ENCODE data around the gene ATP6V1G1. TPM values are rescaled to one million over a fixed set of nuclear protein-coding genes. Genes with fewer than 3 reads are reported as not detected.

The ATP6V1G1 gene
- 161 TPM for total RNA-seq

GRCh38 chr9:114587345-114588202 lies at the start of gene ATP6V1G1:
ATP6V1G1 (plus strand) TSS chr9:114587769; CDS start chr9:114587839, 70 bp downstream.
- H3K27me3 ChIP-seq: no peaks in the 10 kb centered on the region
- H3K27ac ChIP-seq: peak within 1 kb of the TSS; percentile 93
- peaks cover 0 to 3% of the 10 kb centered on the region in 2 donors for H3K36me3 ChIP-seq
- peak; percentile 98 to 99 for DNase-seq (ENCODE audit: extremely low spot score in 2 of 2)
- no peaks in the 10 kb centered on the region for H3K9me3 ChIP-seq
- H3K4me3 ChIP-seq: peak within 1 kb of the TSS; percentile 90 to 97
- TF ChIP-seq POLR2A (IDR thresholded peaks at IDR 0.05) (peak; percentile 41 to 87), CTCF (IDR thresholded peaks at IDR 0.05) (no peak), POLR2AphosphoS5 (IDR thresholded peaks at IDR 0.05; ENCODE audit: insufficient read depth in 1 of 2, low read depth in 1 of 2) (peak; percentile 98)
- intact Hi-C loops (cut with DNase I): no loop called here
- H3K4me1 ChIP-seq: peaks cover 42% of the 10 kb centered on the region

GRCh38 chr9:114538241-114538640 lies 49.3 kb upstream of the ATP6V1G1 start:
- Histone ChIP-seq H3K9me3 (no peaks in the 10 kb centered on the region), H3K4me1 (no peaks in the 10 kb centered on the region), H3K4me3 (no peak overlapping the region), H3K36me3 (no peaks in the 10 kb centered on the region), H3K27ac (no peak overlapping the region), H3K27me3 (no peaks in the 10 kb centered on the region)
- intact Hi-C loops (cut with DNase I): no loop called here
- no peak for DNase-seq (ENCODE audit: extremely low spot score in 2 of 2)
- TF ChIP-seq POLR2A (IDR thresholded peaks at IDR 0.05) (no peak), CTCF (IDR thresholded peaks at IDR 0.05) (no peak), POLR2AphosphoS5 (IDR thresholded peaks at IDR 0.05; ENCODE audit: insufficient read depth in 1 of 2, low read depth in 1 of 2) (no peak)

GRCh38 chr9:114539701-114540380 lies 47.7 kb upstream of the ATP6V1G1 start:
- TF ChIP-seq POLR2AphosphoS5 (IDR thresholded peaks at IDR 0.05; ENCODE audit: insufficient read depth in 1 of 2, low read depth in 1 of 2): no peak
- intact Hi-C loops (cut with DNase I): no loop called here

GRCh38 chr9:114545055-114545454 lies 42.5 kb upstream of the ATP6V1G1 start:
- Histone ChIP-seq H3K27me3 (no peaks in the 10 kb centered on the region), H3K9me3 (no peaks in the 10 kb centered on the region), H3K4me1 (no peaks in the 10 kb centered on the region), H3K27ac (no peak overlapping the region), H3K36me3 (no peaks in the 10 kb centered on the region), H3K4me3 (no peak overlapping the region)
- DNase-seq (ENCODE audit: extremely low spot score in 2 of 2): no peak
- TF ChIP-seq CTCF (IDR thresholded peaks at IDR 0.05): no peak
- intact Hi-C loops (cut with DNase I): no loop called here

More at GRCh38 chr9:114539701-114540380, 47.7 kb upstream of the ATP6V1G1 start:
- Histone ChIP-seq H3K9me3 (no peaks in the 10 kb centered on the region), H3K27me3 (no peaks in the 10 kb centered on the region), H3K4me1 (no peaks in the 10 kb centered on the region), H3K4me3 (no peak overlapping the region), H3K27ac (no peak overlapping the region), H3K36me3 (no peaks in the 10 kb centered on the region)
- no peak for DNase-seq (ENCODE audit: extremely low spot score in 2 of 2)

GRCh38 chr9:114546851-114547250 lies 40.7 kb upstream of the ATP6V1G1 start:
- DNase-seq (ENCODE audit: extremely low spot score in 2 of 2): no peak
- Histone ChIP-seq H3K27ac (no peak overlapping the region), H3K36me3 (no peaks in the 10 kb centered on the region), H3K27me3 (no peaks in the 10 kb centered on the region), H3K4me3 (no peak overlapping the region), H3K9me3 (no peaks in the 10 kb centered on the region), H3K4me1 (peaks cover 3% of the 10 kb centered on the region)
- intact Hi-C loops (cut with DNase I): no loop called here
- TF ChIP-seq POLR2AphosphoS5 (IDR thresholded peaks at IDR 0.05; ENCODE audit: insufficient read depth in 1 of 2, low read depth in 1 of 2) (no peak), POLR2A (IDR thresholded peaks at IDR 0.05) (no peak), CTCF (IDR thresholded peaks at IDR 0.05) (no peak)
